ENCODE data around the gene CTNNA3. TPM values are rescaled to one million over a fixed set of nuclear protein-coding genes. Genes with fewer than 3 reads are reported as not detected.

Gene CTNNA3
- total RNA-seq, 1 donor from 2014 or later: not detected

DNA sequence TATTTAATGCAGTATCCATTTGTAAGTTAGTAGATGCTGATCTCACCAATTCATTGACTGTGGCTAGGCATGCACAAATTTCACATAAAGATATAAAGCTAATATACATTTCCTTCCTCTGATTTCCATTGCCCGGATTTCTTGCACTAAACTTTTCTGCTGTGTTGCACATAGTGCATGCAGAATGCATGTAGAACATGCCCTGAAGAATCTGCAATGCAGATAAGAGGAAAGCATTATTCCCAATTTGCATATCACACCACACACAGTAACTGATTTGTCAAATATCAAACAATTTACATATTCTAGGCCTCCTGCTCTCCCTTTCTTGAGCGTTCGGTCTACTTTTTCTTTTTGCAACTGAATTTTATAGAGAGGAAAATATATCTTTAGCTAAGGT is 646.0 kb downstream of the CTNNA3 start:
- intact Hi-C loops (cut with micrococcal nuclease): no loop called here
- ChIA-PET CTCF (no interaction called here), POLR2A (no interaction called here)
- DNase-seq (no peak), ATAC-seq (ENCODE audit: low read depth) (no peak)
- Mint-ChIP-seq H3K4me3 (no peak overlapping the region), H3K36me3 (ENCODE audit: low read depth) (no peaks in the 10 kb centered on the region), H3K4me1 (no peaks in the 10 kb centered on the region), H3K9me3 (peaks cover 5% of the 10 kb centered on the region), H3K27ac (no peak overlapping the region), H3K27me3 (no peaks in the 10 kb centered on the region)
- TF ChIP-seq, protein P1, sequence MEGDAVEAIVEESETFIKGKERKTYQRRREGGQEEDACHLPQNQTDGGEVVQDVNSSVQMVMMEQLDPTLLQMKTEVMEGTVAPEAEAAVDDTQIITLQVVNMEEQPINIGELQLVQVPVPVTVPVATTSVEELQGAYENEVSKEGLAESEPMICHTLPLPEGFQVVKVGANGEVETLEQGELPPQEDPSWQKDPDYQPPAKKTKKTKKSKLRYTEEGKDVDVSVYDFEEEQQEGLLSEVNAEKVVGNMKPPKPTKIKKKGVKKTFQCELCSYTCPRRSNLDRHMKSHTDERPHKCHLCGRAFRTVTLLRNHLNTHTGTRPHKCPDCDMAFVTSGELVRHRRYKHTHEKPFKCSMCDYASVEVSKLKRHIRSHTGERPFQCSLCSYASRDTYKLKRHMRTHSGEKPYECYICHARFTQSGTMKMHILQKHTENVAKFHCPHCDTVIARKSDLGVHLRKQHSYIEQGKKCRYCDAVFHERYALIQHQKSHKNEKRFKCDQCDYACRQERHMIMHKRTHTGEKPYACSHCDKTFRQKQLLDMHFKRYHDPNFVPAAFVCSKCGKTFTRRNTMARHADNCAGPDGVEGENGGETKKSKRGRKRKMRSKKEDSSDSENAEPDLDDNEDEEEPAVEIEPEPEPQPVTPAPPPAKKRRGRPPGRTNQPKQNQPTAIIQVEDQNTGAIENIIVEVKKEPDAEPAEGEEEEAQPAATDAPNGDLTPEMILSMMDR (IDR thresholded peaks at IDR 0.05): no peak

DNA sequence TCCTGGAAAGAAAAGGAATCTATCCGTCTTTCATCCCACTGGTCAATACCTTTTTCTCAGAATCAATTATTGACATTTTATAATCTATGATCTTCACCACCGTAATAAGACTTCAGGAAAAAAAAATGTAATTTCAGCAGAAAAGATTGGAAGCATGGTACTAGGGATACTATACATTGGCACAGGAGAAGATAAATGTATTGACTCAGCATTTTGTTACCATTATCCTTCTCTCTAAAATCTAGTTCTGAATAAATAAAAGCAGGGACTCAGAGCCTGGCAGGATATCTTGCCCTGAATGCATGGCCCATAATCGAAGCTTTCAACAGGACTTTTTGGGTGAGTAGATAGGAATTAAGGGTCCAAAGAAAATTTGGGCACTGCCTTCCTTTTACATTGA is 649.5 kb downstream of the CTNNA3 start:
- CTCF ChIA-PET: no interaction called here
- TF ChIP-seq, protein P1 (IDR thresholded peaks at IDR 0.05): no peak
- no peaks in the 10 kb centered on the region for H3K36me3 Mint-ChIP-seq (ENCODE audit: low read depth)
- POLR2A ChIA-PET: no interaction called here
- H3K4me3 Mint-ChIP-seq: no peak overlapping the region
- no peak overlapping the region for H3K27ac Mint-ChIP-seq
- H3K27me3 Mint-ChIP-seq: no peaks in the 10 kb centered on the region
- DNase-seq (no peak), ATAC-seq (ENCODE audit: low read depth) (no peak)
- intact Hi-C loops (cut with micrococcal nuclease): no loop called here
- H3K4me1 Mint-ChIP-seq: no peaks in the 10 kb centered on the region
- peaks cover 2% of the 10 kb centered on the region for H3K9me3 Mint-ChIP-seq

DNA sequence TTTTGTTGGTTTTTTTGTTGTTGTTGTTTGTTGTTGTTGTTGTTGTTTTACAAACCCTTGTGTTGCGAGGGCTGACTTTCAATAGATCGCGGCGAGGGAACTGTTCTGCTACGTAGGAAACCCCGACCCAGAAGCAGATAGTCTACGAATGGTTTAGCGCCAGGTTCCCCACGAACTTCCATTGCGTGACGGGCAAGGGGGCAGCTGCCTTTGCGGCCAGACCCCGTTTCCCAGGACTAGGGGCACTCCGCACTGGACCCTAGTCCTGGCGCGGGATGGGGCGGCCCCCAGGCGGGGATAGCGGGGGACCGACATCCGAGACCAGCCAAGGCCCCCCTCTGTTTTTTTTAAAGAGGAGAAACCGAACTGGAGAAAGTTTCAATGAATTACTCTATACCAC is 650.6 kb downstream of the CTNNA3 start:
- POLR2A ChIA-PET: no interaction called here
- Mint-ChIP-seq H3K4me3 (no peak overlapping the region), H3K27me3 (no peaks in the 10 kb centered on the region), H3K4me1 (no peaks in the 10 kb centered on the region), H3K27ac (no peak overlapping the region), H3K9me3 (peaks cover 2% of the 10 kb centered on the region), H3K36me3 (ENCODE audit: low read depth) (no peaks in the 10 kb centered on the region)
- TF ChIP-seq, protein P1 (IDR thresholded peaks at IDR 0.05): no peak
- DNase-seq (no peak), ATAC-seq (ENCODE audit: low read depth) (no peak)
- intact Hi-C loops (cut with micrococcal nuclease): no loop called here
- CTCF ChIA-PET: no interaction called here

DNA sequence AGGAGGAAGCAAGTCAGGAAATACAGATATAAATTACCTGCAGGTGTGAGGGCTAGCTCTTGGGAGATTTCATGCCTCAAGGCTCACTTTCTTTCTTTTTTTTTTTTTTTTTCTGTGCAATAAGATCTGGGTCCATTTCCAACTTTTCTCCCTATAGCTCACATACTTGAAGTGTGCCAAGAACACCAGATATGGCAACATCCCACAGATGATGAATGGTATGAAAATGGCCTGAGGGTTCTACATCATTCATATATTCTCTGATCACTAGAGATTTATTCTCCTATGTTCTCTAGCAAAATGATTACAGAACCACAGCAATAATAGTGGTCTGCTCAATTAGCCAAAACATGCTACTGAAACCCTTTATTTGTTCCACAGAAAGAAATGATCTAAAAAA is 653.0 kb downstream of the CTNNA3 start:
- no peaks in the 10 kb centered on the region for H3K27me3 Mint-ChIP-seq
- CTCF ChIA-PET: no interaction called here
- intact Hi-C loops (cut with micrococcal nuclease): no loop called here
- DNase-seq (no peak), ATAC-seq (ENCODE audit: low read depth) (no peak)
- peaks cover 2% of the 10 kb centered on the region for H3K9me3 Mint-ChIP-seq
- no peaks in the 10 kb centered on the region for H3K36me3 Mint-ChIP-seq (ENCODE audit: low read depth)
- H3K4me1 Mint-ChIP-seq: no peaks in the 10 kb centered on the region
- no peak overlapping the region for H3K27ac Mint-ChIP-seq
- POLR2A ChIA-PET: no interaction called here
- TF ChIP-seq, protein P1 (IDR thresholded peaks at IDR 0.05): no peak
- H3K4me3 Mint-ChIP-seq: no peak overlapping the region

GRCh38 chr10:67036808-67037207 is 659.2 kb downstream of the CTNNA3 start:
- TF ChIP-seq, protein P1 (IDR thresholded peaks at IDR 0.05): no peak
- ChIA-PET POLR2A (no interaction called here), CTCF (no interaction called here)
- H3K4me1 Mint-ChIP-seq: no peaks in the 10 kb centered on the region
- no peaks in the 10 kb centered on the region for H3K27me3 Mint-ChIP-seq
- H3K27ac Mint-ChIP-seq: no peak overlapping the region
- DNase-seq: no peak
- H3K4me3 Mint-ChIP-seq: no peak overlapping the region
- H3K9me3 Mint-ChIP-seq: no peaks in the 10 kb centered on the region
- H3K36me3 Mint-ChIP-seq (ENCODE audit: low read depth): no peaks in the 10 kb centered on the region
- intact Hi-C loops (cut with micrococcal nuclease): no loop called here
- ATAC-seq (ENCODE audit: low read depth): no peak

Measured in activated B cell treated with CpG ODN at 0.5 μM for 24 hours (primary cell).